ENCODE data around the gene MANF.

MANF gene

GRCh38 chr3:51389423-51390183, 4.5 kb downstream of the MANF start:
- no peak for DNase-seq (ENCODE audit: extremely low read depth in 1 of 2, low read depth in 1 of 2)

- DNase-seq (ENCODE audit: extremely low read depth in 1 of 2, low read depth in 1 of 2) = no peak
These were observed 5.4 kb downstream of the MANF start for GRCh38 chr3:51390246-51391074.

- peak; percentile 90 to 96 for DNase-seq (ENCODE audit: extremely low read depth in 1 of 2, low read depth in 1 of 2)
These were observed 6.0 kb downstream of the MANF start, which contains the start of gene RBM15B for GRCh38 chr3:51391075-51391565. Gene RBM15B (plus strand): TSS chr3:51391285. CDS start chr3:51391400, 115 bp downstream.

- peak in 1 of 2 donors; percentile 30 for DNase-seq (ENCODE audit: extremely low read depth in 1 of 2, low read depth in 1 of 2)
These were observed 6.7 kb downstream of the MANF start for GRCh38 chr3:51391566-51392354.

- no peak for DNase-seq (ENCODE audit: extremely low read depth in 1 of 2, low read depth in 1 of 2)
These were observed 7.5 kb downstream of the MANF start for GRCh38 chr3:51392355-51393133.

DNA sequence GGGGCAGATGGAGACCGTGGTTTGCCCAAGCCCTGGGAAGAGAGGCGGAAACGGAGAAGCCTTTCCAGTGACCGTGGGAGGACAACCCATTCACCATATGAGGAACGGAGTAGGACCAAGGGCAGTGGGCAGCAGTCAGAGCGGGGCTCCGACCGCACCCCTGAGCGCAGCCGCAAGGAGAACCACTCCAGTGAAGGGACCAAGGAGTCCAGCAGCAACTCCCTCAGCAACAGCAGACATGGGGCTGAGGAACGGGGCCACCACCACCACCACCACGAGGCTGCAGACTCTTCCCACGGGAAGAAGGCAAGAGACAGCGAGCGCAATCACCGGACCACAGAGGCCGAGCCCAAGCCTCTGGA, 8.0 kb downstream of the MANF start:
- DNase-seq (ENCODE audit: extremely low read depth in 1 of 2, low read depth in 1 of 2) = no peak

DNA sequence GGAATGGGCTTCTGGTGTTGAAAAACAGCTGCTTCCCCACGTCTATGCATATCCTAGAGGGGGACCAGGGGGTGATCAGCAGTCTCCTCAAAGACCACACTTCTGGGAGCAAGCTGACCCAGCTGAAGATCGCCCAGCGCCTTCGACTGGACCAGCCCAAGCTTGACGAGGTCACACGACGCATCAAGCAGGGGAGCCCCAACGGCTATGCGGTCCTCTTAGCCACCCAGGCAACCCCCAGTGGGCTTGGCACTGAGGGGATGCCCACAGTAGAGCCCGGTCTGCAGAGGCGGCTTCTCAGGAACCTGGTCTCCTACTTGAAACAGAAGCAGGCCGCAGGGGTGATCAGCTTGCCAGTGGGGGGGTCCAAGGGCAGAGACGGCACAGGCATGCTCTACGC, 8.5 kb downstream of the MANF start:
- DNase-seq (ENCODE audit: extremely low read depth in 1 of 2, low read depth in 1 of 2) = no peak

- no peak for DNase-seq (ENCODE audit: extremely low read depth in 1 of 2, low read depth in 1 of 2)
These were observed 9.4 kb downstream of the MANF start for GRCh38 chr3:51394541-51394940.

- no peak for DNase-seq (ENCODE audit: extremely low read depth in 1 of 2, low read depth in 1 of 2)
These were observed 10.6 kb downstream of the MANF start for GRCh38 chr3:51395493-51396213.

- DNase-seq (ENCODE audit: extremely low read depth in 1 of 2, low read depth in 1 of 2) = no peak
These were observed 11.3 kb downstream of the MANF start for GRCh38 chr3:51396401-51396800.

DNA sequence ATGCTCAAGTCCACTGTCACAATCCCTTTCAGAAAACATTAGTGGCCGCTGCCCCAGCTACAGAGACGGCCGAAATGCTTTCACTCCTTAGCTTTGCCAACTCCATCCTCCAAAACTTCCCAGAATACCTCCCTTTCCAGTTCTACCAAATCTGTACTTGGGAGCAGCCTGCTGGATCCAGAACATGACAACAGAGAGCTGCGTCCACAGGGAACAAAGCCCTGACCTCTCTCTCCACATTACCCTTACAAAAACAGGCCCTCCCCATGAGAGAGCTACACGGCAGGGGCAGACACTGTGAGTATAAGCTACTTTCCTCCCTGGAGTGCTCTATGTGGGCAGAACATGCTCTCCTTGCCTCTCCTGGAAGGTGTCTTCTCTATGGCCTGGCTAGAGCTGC, 12.3 kb downstream of the MANF start:
- DNase-seq (ENCODE audit: extremely low read depth in 1 of 2, low read depth in 1 of 2) = no peak

DNA sequence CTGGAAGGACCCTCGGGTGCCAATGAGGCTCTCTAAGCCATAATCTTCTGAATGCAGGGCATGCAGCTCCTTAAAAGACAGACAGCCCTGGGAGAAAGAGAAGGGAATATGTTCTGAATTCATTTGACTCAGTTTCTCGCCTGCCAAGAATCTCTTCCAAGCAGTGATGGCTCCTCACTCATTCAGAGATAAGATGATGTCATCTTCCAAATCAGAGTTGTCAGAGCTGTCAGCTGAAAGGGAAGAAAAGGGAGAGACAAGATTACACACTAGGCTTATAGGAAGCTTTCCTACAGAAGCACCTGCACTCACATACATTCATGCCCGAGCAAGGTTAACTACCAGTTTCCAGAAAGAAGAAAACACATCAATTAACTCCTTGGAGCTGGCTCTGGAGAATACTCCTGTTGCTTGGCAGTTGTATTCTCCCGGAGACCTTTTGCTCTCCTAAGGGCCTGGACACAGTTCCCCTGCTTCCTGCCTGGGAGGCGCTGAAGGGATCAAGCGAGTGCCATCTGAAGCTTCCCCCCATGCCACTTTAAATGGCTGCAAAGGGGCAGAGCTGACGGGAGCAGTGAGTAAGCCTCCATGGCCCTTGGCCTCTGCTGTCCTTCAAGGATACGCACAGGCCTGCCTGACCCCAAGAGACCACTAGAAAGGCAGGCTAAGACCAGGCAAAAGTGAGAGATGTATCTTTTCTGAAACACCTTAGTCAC, 13.7 kb downstream of the MANF start:
- no peak for DNase-seq (ENCODE audit: extremely low read depth in 1 of 2, low read depth in 1 of 2)

- no peak for DNase-seq (ENCODE audit: extremely low read depth in 1 of 2, low read depth in 1 of 2)
These were observed 15.1 kb downstream of the MANF start for GRCh38 chr3:51400166-51400565.

DNA sequence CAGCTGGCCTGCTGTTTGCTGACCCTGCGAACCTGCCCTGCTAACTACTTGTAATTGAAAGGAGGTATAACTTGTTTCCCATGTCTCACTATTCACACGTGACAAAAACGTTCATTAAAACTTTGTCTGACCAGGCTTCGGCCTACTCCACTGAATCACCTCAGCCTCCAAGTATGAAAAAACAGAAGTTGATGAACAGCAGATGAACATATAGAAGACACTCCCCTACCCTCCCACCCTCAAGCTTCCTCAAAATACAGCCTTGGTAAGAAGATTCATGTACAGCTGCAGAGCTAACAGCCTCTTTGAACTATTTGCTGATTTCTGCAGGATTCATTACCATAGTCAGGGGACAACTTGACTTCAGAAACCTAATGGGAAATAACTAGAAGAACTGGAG, 16.6 kb downstream of the MANF start:
- no peak for DNase-seq (ENCODE audit: extremely low read depth in 1 of 2, low read depth in 1 of 2)

- no peak for DNase-seq (ENCODE audit: extremely low read depth in 1 of 2, low read depth in 1 of 2)
These were observed 18.6 kb downstream of the MANF start for GRCh38 chr3:51403675-51404074.

GRCh38 chr3:51408021-51408420, 22.9 kb downstream of the MANF start:
- DNase-seq (ENCODE audit: extremely low read depth in 1 of 2, low read depth in 1 of 2) = no peak

GRCh38 chr3:51408813-51409212, 23.7 kb downstream of the MANF start:
- no peak for DNase-seq (ENCODE audit: extremely low read depth in 1 of 2, low read depth in 1 of 2)

DNA sequence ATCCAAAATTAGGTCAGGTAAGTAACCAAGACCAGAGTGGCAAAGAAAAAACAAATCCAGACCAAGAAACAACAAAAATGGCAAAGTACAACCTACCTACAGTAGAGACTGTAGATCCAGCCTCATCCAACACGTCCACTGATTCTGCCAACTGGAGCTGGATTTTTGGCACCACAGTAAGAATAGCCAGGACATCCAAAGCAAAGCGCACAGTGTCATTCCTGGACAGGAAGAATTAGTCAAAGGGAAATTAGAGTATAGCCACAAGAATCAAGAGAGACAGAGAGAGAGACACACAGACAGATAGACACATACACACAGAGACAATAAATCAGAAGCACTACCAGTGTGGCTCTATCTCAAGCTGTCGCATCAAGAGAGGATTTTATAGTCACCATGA, 37.1 kb downstream of the MANF start:
- DNase-seq (ENCODE audit: extremely low read depth in 1 of 2, low read depth in 1 of 2) = no peak

- no peak for DNase-seq (ENCODE audit: extremely low read depth in 1 of 2, low read depth in 1 of 2)
These were observed 41.8 kb downstream of the MANF start for GRCh38 chr3:51426921-51427320.

Data from activated CD8-positive, alpha-beta memory T cell treated with anti-CD3 and anti-CD28 coated beads for 1 hour (primary cell).